ENCODE data around the gene SPRYD3. TPM values are rescaled to one million over a fixed set of nuclear protein-coding genes. Genes with fewer than 3 reads are reported as not detected.
A peak's percentile ranks its signal among the peaks of the same experiment; 100 is the strongest.

The SPRYD3 gene
- total RNA-seq, 1 experiment from 2014 or later: 8.2 TPM

DNA sequence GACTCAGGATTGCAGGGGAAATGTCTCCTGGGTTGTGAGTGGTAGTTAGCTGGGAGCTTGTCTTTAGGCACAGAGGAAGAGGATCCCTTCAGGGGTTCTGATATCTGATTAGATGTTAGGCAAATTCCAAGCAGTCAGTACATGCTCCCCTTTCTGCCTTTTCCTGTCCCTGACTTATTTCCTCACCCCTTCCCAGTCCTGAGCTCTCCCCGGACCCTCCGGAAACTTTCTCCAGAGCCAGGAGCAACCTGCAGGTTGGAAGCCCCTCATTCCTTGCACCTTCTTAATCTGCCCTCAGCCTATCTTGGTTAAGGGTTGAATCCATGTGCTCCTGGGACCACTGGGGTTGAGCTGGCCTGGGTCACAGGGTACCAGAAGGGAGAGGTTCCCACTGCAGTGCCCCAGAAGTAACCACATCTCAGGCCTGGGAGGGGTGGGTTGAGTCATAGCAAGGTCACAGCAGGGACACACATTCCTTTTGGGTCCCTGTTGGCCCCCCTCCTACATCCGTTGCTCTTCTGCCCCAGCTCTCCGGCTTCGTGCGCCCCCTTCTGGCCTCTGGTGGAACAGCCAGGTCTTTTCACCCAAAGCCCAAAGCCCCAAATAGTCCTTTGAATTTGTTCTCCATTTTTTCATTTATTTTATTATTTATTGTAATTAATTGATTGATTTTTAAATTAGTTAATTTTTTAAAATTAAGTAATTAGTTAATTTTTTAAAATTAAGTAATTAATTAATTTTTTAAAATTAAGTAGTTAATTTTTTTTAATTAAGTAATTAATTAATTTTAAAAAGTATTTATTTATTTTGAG is 20.1 kb upstream of the SPRYD3 start:
- Histone ChIP-seq H3K27me3 (replicated peaks; ENCODE audit: control insufficient read depth, insufficient read depth, low read length) (no peaks in the 10 kb centered on the region), H3K4me3 (ENCODE audit: low read depth, low read length) (no peak overlapping the region), H3K9me3 (no peaks in the 10 kb centered on the region), H3K4me1 (peaks cover 38% of the 10 kb centered on the region), H3K36me3 (ENCODE audit: control insufficient read depth, insufficient read depth, low read length) (no peaks in the 10 kb centered on the region)
- Mint-ChIP-seq H3K9me3 (ENCODE audit: unreplicated experiment) (no peaks in the 10 kb centered on the region), H3K36me3 (ENCODE audit: insufficient read depth, unreplicated experiment) (peaks cover 6% of the 10 kb centered on the region), H3K4me3 (ENCODE audit: unreplicated experiment) (peak overlapping the region; percentile 68), H3K4me1 (ENCODE audit: low read depth, unreplicated experiment) (peaks cover 42% of the 10 kb centered on the region), H3K27ac (ENCODE audit: unreplicated experiment) (peak overlapping the region; percentile 49), H3K27me3 (ENCODE audit: insufficient read depth, unreplicated experiment) (no peaks in the 10 kb centered on the region)
- intact Hi-C loops (cut with micrococcal nuclease; ENCODE audit: unreplicated experiment): loop anchor here (1.0 kb wide), 2 partner anchors 20 to 33 kb away; partner anchors contain the start of gene SPRYD3
- no TSS peak for BruUV-seq (replicated peaks)
- TF ChIP-seq CTCF (IDR thresholded peaks at IDR 0.05; ENCODE audit: insufficient read depth in 1 of 2, low read depth in 1 of 2, low read length in 1 of 2, severe bottlenecking in 1 of 2, unreplicated experiment in 1 of 2): peak; percentile 92 to 93
- CTCF ChIA-PET: interaction anchor here (0.6 to 7.5 kb wide), 8 partner anchors 12 to 206 kb away, joined by 3 to 95 read pairs (median 4); partner anchors contain the start of gene SPRYD3
- DNase-seq: peak; percentile 90
- POLR2A ChIA-PET: interaction anchor here (1.0 kb wide), 1 partner anchor 20 kb away, joined by 3 read pairs; the partner anchor contains the start of gene SPRYD3

DNA sequence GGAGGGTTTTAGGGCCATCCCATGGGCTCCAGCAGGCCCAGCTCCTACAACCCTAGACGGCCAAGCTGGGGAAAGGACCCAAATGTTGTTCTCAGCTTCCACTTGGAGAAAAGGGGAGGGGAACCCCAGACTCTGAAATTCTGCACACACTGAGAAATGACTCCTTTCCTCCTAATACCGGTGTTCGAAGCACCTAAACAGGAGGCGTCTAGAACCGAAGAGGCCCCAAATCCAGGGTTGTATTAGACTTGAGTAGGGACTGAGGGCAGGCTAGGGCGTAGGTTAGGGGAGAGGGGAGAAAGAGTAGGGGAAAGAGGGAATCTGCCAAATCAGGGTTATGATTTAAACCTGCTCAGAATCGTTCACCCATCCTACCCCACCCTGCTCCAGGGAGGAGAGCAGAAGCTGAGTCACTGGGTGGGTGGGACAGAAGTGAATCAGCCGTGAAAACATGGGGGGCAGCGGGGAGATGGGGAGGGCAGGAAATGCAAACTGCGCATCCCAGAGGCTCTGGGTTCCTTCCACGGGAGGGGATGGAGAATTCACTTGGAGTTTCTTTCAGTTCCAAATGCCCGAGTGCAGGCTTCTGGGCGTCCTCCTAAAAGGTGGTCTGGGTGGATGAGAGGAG is 19.3 kb upstream of the SPRYD3 start:
- Mint-ChIP-seq H3K27ac (ENCODE audit: unreplicated experiment) (no peak overlapping the region), H3K4me3 (ENCODE audit: unreplicated experiment) (peak overlapping the region; percentile 68), H3K27me3 (ENCODE audit: insufficient read depth, unreplicated experiment) (no peaks in the 10 kb centered on the region), H3K9me3 (ENCODE audit: unreplicated experiment) (no peaks in the 10 kb centered on the region), H3K4me1 (ENCODE audit: low read depth, unreplicated experiment) (peaks cover 41% of the 10 kb centered on the region), H3K36me3 (ENCODE audit: insufficient read depth, unreplicated experiment) (peaks cover 6% of the 10 kb centered on the region)
- Histone ChIP-seq H3K4me3 (ENCODE audit: low read depth, low read length) (peak overlapping the region; percentile 54), H3K9me3 (no peaks in the 10 kb centered on the region), H3K36me3 (ENCODE audit: control insufficient read depth, insufficient read depth, low read length) (no peaks in the 10 kb centered on the region), H3K27me3 (replicated peaks; ENCODE audit: control insufficient read depth, insufficient read depth, low read length) (no peaks in the 10 kb centered on the region), H3K4me1 (peaks cover 29% of the 10 kb centered on the region)
- ChIA-PET POLR2A (interaction anchor here (1.0 kb wide), 1 partner anchor 19 kb away, joined by 3 read pairs; the partner anchor contains the start of gene SPRYD3), CTCF (interaction anchor here (0.8 to 7.5 kb wide), 6 partner anchors 12 to 45 kb away, joined by 3 to 95 read pairs (median 4); partner anchors contain the start of gene SPRYD3)
- no TSS peak for BruUV-seq (replicated peaks)
- DNase-seq: no peak
- intact Hi-C loops (cut with micrococcal nuclease; ENCODE audit: unreplicated experiment): no loop called here
- TF ChIP-seq CTCF (IDR thresholded peaks at IDR 0.05; ENCODE audit: insufficient read depth in 1 of 2, low read depth in 1 of 2, low read length in 1 of 2, severe bottlenecking in 1 of 2, unreplicated experiment in 1 of 2): no peak

Measured in Caco-2 (cell line).